T-helper 9 cell (primary cell): Measurements from ENCODE around the gene DIS3L2.

ENCODE experiments used
- DNase-seq: peaks from one replicate; pipeline ENCODE4 v3.0.0-alpha.2; 2020

Gene DIS3L2

GRCh38 chr2:232237464-232237863, 276.0 kb downstream of the DIS3L2 start:
- no peak for DNase-seq

GRCh38 chr2:232238108-232238507, 276.6 kb downstream of the DIS3L2 start:
- no peak for DNase-seq

GRCh38 chr2:232238596-232238995, 277.1 kb downstream of the DIS3L2 start:
- no peak for DNase-seq

- no peak for DNase-seq
Observed at GRCh38 chr2:232239951-232240681, 278.6 kb downstream of the DIS3L2 start.

- no peak for DNase-seq
Observed at GRCh38 chr2:232240906-232241305, 279.4 kb downstream of the DIS3L2 start.

- DNase-seq = no peak
Observed at GRCh38 chr2:232242316-232242715, 280.8 kb downstream of the DIS3L2 start.

GRCh38 chr2:232245111-232245510, 283.6 kb downstream of the DIS3L2 start:
- DNase-seq = no peak

GRCh38 chr2:232246245-232246644, 284.7 kb downstream of the DIS3L2 start:
- DNase-seq = no peak

- DNase-seq = no peak
Observed at GRCh38 chr2:232249096-232249495, 287.6 kb downstream of the DIS3L2 start.

GRCh38 chr2:232250246-232251175, 289.0 kb downstream of the DIS3L2 start:
- DNase-seq = no peak

- no peak for DNase-seq
Observed at GRCh38 chr2:232255033-232255432, 293.5 kb downstream of the DIS3L2 start.

GRCh38 chr2:232260075-232260474, 298.6 kb downstream of the DIS3L2 start:
- no peak for DNase-seq

- no peak for DNase-seq
Observed at GRCh38 chr2:232261776-232262175, 300.3 kb downstream of the DIS3L2 start.

GRCh38 chr2:232263295-232263694, 301.8 kb downstream of the DIS3L2 start:
- no peak for DNase-seq

- no peak for DNase-seq
Observed at GRCh38 chr2:232264081-232264480, 302.6 kb downstream of the DIS3L2 start.

GRCh38 chr2:232265329-232265728, 303.8 kb downstream of the DIS3L2 start:
- no peak for DNase-seq

GRCh38 chr2:232268636-232269165, 307.2 kb downstream of the DIS3L2 start:
- DNase-seq = no peak

- DNase-seq = no peak
Observed at GRCh38 chr2:232269867-232270266, 308.4 kb downstream of the DIS3L2 start.

GRCh38 chr2:232273903-232274643, 312.6 kb downstream of the DIS3L2 start:
- no peak for DNase-seq

- no peak for DNase-seq
Observed at GRCh38 chr2:232275670-232276069, 314.2 kb downstream of the DIS3L2 start.

GRCh38 chr2:232276084-232276732, 314.7 kb downstream of the DIS3L2 start:
- DNase-seq = no peak

GRCh38 chr2:232276733-232277313, 315.3 kb downstream of the DIS3L2 start:
- no peak for DNase-seq
